ENCODE measurements around the gene KRT3.

Gene KRT3

GRCh38 chr12:52813885-52814709 is 18.2 kb upstream of the KRT3 start, which contains the start of gene KRT4:
Gene KRT4, minus strand, starts transcription at chr12:52814116. Its CDS starts 58 bp downstream, at chr12:52814058.
- no peak for DNase-seq (ENCODE audit: low read depth)

- DNase-seq (ENCODE audit: low read depth), result no peak
Measured at GRCh38 chr12:52813203-52813819, 17.4 kb upstream of the KRT3 start.

GRCh38 chr12:52812749-52813148 is 16.8 kb upstream of the KRT3 start:
- no peak for DNase-seq (ENCODE audit: low read depth)

GRCh38 chr12:52812073-52812400 is 16.1 kb upstream of the KRT3 start:
- DNase-seq (ENCODE audit: low read depth), result no peak

- DNase-seq (ENCODE audit: low read depth), result no peak
Measured at GRCh38 chr12:52811191-52812072, 15.5 kb upstream of the KRT3 start.

GRCh38 chr12:52810554-52810953 is 14.6 kb upstream of the KRT3 start:
- no peak for DNase-seq (ENCODE audit: low read depth)

- no peak for DNase-seq (ENCODE audit: low read depth)
Measured at GRCh38 chr12:52809166-52809565, 13.2 kb upstream of the KRT3 start.

- DNase-seq (ENCODE audit: low read depth), result no peak
Measured at GRCh38 chr12:52808573-52809160, 12.8 kb upstream of the KRT3 start.

- no peak for DNase-seq (ENCODE audit: low read depth)
Measured at GRCh38 chr12:52807544-52808470, 11.9 kb upstream of the KRT3 start.

- no peak for DNase-seq (ENCODE audit: low read depth)
Measured at GRCh38 chr12:52806821-52807543, 11.1 kb upstream of the KRT3 start.

- no peak for DNase-seq (ENCODE audit: low read depth)
Measured at GRCh38 chr12:52806169-52806811, 10.4 kb upstream of the KRT3 start.

- DNase-seq (ENCODE audit: low read depth), result no peak
Measured at GRCh38 chr12:52805739-52806138, 9.8 kb upstream of the KRT3 start.

GRCh38 chr12:52805000-52805399 is 9.1 kb upstream of the KRT3 start:
- DNase-seq (ENCODE audit: low read depth), result no peak

GRCh38 chr12:52802442-52802841 is 6.5 kb upstream of the KRT3 start:
- no peak for DNase-seq (ENCODE audit: low read depth)

- no peak for DNase-seq (ENCODE audit: low read depth)
Measured at GRCh38 chr12:52801773-52802172, 5.9 kb upstream of the KRT3 start.

GRCh38 chr12:52800259-52800917 is 4.5 kb upstream of the KRT3 start:
- no peak for DNase-seq (ENCODE audit: low read depth)

GRCh38 chr12:52799505-52800211 is 3.7 kb upstream of the KRT3 start:
- no peak for DNase-seq (ENCODE audit: low read depth)

GRCh38 chr12:52798671-52799504 is 3.0 kb upstream of the KRT3 start:
- no peak for DNase-seq (ENCODE audit: low read depth)

All from T-helper 22 cell (primary cell).